Keratinocyte (primary cell): Measurements from ENCODE around the gene ATAD3A. TPM values are rescaled to one million over a fixed set of nuclear protein-coding genes. Genes with fewer than 3 reads are reported as not detected.
"Not testable (repeated sequence)": the region's sequence is repeated elsewhere in the genome, so short reads cannot be mapped to it uniquely, and the experiment has no call there.

Experiments used
- DNase-seq: peaks from one replicate; pipeline ENCODE4 v3.0.0-alpha.2; 2011; ENCODE audit warnings: low read depth, missing footprints, low spot score
- FAIRE-seq: peaks from 2 replicates; lab custom pipeline; 2011; peaks lifted over from hg19 to GRCh38; lab: Jason Lieb, UNC
- H2AFZ ChIP-seq: 2 replicates; pipeline ENCODE4 v1.6.0; 2012; ENCODE audit warnings: low read length, control low read depth, inconsistent platforms; ENCODE audit not compliant: control insufficient read depth
- H3K27ac ChIP-seq: 2 replicates; pipeline ENCODE4 v1.5.1; 2011; ENCODE audit warnings: low read length; ENCODE audit not compliant: control insufficient read depth, insufficient read depth
- H3K27me3 ChIP-seq: 3 replicates; pipeline ENCODE4 v1.6.0; 2011; ENCODE audit warnings: low read length; ENCODE audit not compliant: control insufficient read depth, insufficient read depth; ENCODE audit errors: extremely low read depth
- H3K36me3 ChIP-seq, 2 experiments: 2 replicates in 1 of 2; 3 replicates in 1 of 2; pipeline ENCODE4 v1.5.1; 2011; ENCODE audit warnings: low read length in 2 of 2, mild to moderate bottlenecking in 1 of 2; ENCODE audit not compliant: control insufficient read depth in 2 of 2, insufficient read depth in 2 of 2; ENCODE audit errors: extremely low read depth in 1 of 2
- H3K4me1 ChIP-seq: 3 replicates; pipeline ENCODE4 v1.5.1; 2011; ENCODE audit warnings: low read length; ENCODE audit not compliant: control insufficient read depth, insufficient read depth; ENCODE audit errors: extremely low read depth
- H3K4me2 ChIP-seq: 3 replicates; pipeline ENCODE4 v1.6.0; 2011; ENCODE audit warnings: low read depth, low read length; ENCODE audit not compliant: control insufficient read depth, insufficient read depth; ENCODE audit errors: extremely low read depth
- H3K4me3 ChIP-seq, 3 experiments: fragments of 200-600 bp in 1 of 3; sonication (generic) in 1 of 3; 2 replicates in 2 of 3; 3 replicates in 1 of 3; pipeline ENCODE4 v1.5.1; 2011 to 2016; ENCODE audit warnings: low read length in 3 of 3, mild to moderate bottlenecking in 3 of 3, control low read depth in 2 of 3, inconsistent platforms in 1 of 3, low read depth in 1 of 3, mixed read lengths in 1 of 3, mixed run types in 1 of 3, moderate library complexity in 1 of 3; ENCODE audit not compliant: control insufficient read depth in 2 of 3, insufficient read depth in 2 of 3; ENCODE audit errors: extremely low read depth in 1 of 3
- H3K79me2 ChIP-seq: 2 replicates; pipeline ENCODE4 v1.6.0; 2012; ENCODE audit warnings: low read length; ENCODE audit not compliant: control insufficient read depth, insufficient read depth
- H3K9ac ChIP-seq: 3 replicates; pipeline ENCODE4 v1.6.0; 2011; ENCODE audit warnings: low read length; ENCODE audit not compliant: control insufficient read depth, insufficient read depth; ENCODE audit errors: extremely low read depth
- H3K9me1 ChIP-seq: 3 replicates; pipeline ENCODE4 v1.6.0; 2011; ENCODE audit warnings: low read length; ENCODE audit not compliant: control insufficient read depth, insufficient read depth; ENCODE audit errors: extremely low read depth
- H3K9me3 ChIP-seq: 2 replicates; pipeline ENCODE4 v1.5.1; 2012; ENCODE audit warnings: low read depth, low read length; ENCODE audit not compliant: control insufficient read depth
- H4K20me1 ChIP-seq: 3 replicates; pipeline ENCODE4 v1.6.0; 2011; ENCODE audit warnings: low read length; ENCODE audit not compliant: control insufficient read depth, insufficient read depth; ENCODE audit errors: extremely low read depth
- CTCF ChIP-seq, 3 experiments: IDR thresholded peaks in 1 of 3; conservative IDR thresholded peaks in 1 of 3; optimal IDR thresholded peaks in 1 of 3; 2 replicates in 2 of 3; 3 replicates in 1 of 3; pipeline versions ENCODE3 to v1.5.1; 2011; ENCODE audit warnings: low read length in 3 of 3, mild to moderate bottlenecking in 3 of 3, moderate library complexity in 2 of 3, control low read depth in 1 of 3, inconsistent platforms in 1 of 3; ENCODE audit not compliant: insufficient read depth in 2 of 3; ENCODE audit errors: extremely low read depth in 1 of 3
- EZH2 ChIP-seq: IDR thresholded peaks from one replicate; pipeline ENCODE4 v1.6.1; 2012; ENCODE audit warnings: inconsistent platforms, mild to moderate bottlenecking, low read length, moderate library complexity
- dilution Hi-C: fragments of 300-500 bp; cut with MboI; formaldehyde crosslinking; loops from one replicate; pipeline ENCODE4 v1.7.0; 2020; ENCODE audit warnings: low sequenced_read_pairs; ENCODE audit not compliant: extremely low pct_ligation_motif_present
- polyA plus RNA-seq, 5 experiments: library from polyadenylated mRNA; depleted of rRNA in 3 of 5; stranded (reverse) in 3 of 5; stranded (forward) in 1 of 5; unstranded in 1 of 5; fragments of >200 nt; gene quantifications; 1 replicate in 1 of 5; 2 replicates in 3 of 5; 3 replicates in 1 of 5; pipeline versions ENCODE4 v1.2.1 to v1.2.3, GENCODE V29; 2011 to 2012; ENCODE audit warnings: missing spikeins in 2 of 5, low read depth in 1 of 5, low replicate concordance in 1 of 5

The ATAD3A gene
- polyA plus RNA-seq, 1 donor (not counting 4 experiments of a cell fraction or from before 2014, with no cell fraction given) = 19.9 TPM

GRCh38 chr1:1557688-1558087 lies 45.7 kb downstream of the ATAD3A start:
- H3K27me3 ChIP-seq, FAIRE-seq, H4K20me1 ChIP-seq, H3K4me1 ChIP-seq, H2AFZ ChIP-seq, H3K9me1 ChIP-seq, H3K9me3 ChIP-seq, H3K27ac ChIP-seq, dilution Hi-C loops, H3K9ac ChIP-seq, DNase-seq, H3K4me3 ChIP-seq, H3K4me2 ChIP-seq: not testable (repeated sequence)
- Histone ChIP-seq H3K79me2 (peaks cover 49% of the 10 kb centered on the region), H3K36me3 (peaks cover 11 to 16% of the 10 kb centered on the region in 2 experiments)

- no peak overlapping the region for H3K27ac ChIP-seq
- peaks cover 9% of the 10 kb centered on the region for H3K4me1 ChIP-seq
- FAIRE-seq (no peak), DNase-seq (no peak)
- peaks cover 18 to 19% of the 10 kb centered on the region in 2 experiments for H3K36me3 ChIP-seq
- no peak overlapping the region for H3K4me3 ChIP-seq
- H3K79me2 ChIP-seq = peaks cover 56% of the 10 kb centered on the region
- no peak overlapping the region for H3K4me2 ChIP-seq
- H3K9ac ChIP-seq = no peak overlapping the region
- TF ChIP-seq EZH2 (no peak), CTCF (optimal IDR thresholded peaks at IDR 0.05 in 1 of 3, IDR thresholded peaks at IDR 0.05 in 1 of 3, conservative IDR thresholded peaks at IDR 0.05 in 1 of 3; ENCODE audit: extremely low read depth in 1 of 3, insufficient read depth in 2 of 3, low read length in 3 of 3) (no peak)
- H4K20me1 ChIP-seq = peaks cover 12% of the 10 kb centered on the region
- dilution Hi-C loops = no loop called here
- no peak overlapping the region for H2AFZ ChIP-seq
- no peaks in the 10 kb centered on the region for H3K27me3 ChIP-seq
- peaks cover 2% of the 10 kb centered on the region for H3K9me1 ChIP-seq
- no peaks in the 10 kb centered on the region for H3K9me3 ChIP-seq
Measured at GRCh38 chr1:1558591-1558990, 46.6 kb downstream of the ATAD3A start.

- H3K4me1 ChIP-seq = peaks cover 9% of the 10 kb centered on the region
- H4K20me1 ChIP-seq = peaks cover 12% of the 10 kb centered on the region
Measured at GRCh38 chr1:1559066-1559465, 47.1 kb downstream of the ATAD3A start.

More at GRCh38 chr1:1559066-1559465, 47.1 kb downstream of the ATAD3A start:
- H3K9me3 ChIP-seq = no peaks in the 10 kb centered on the region
- TF ChIP-seq EZH2 (no peak), CTCF (optimal IDR thresholded peaks at IDR 0.05 in 1 of 3, IDR thresholded peaks at IDR 0.05 in 1 of 3, conservative IDR thresholded peaks at IDR 0.05 in 1 of 3; ENCODE audit: extremely low read depth in 1 of 3, insufficient read depth in 2 of 3, low read length in 3 of 3) (no peak)
- peaks cover 56% of the 10 kb centered on the region for H3K79me2 ChIP-seq
- DNase-seq = no peak
- no peak overlapping the region for H3K4me3 ChIP-seq
- no peak for FAIRE-seq
- H2AFZ ChIP-seq = no peak overlapping the region
- no peaks in the 10 kb centered on the region for H3K27me3 ChIP-seq
- H3K27ac ChIP-seq = no peak overlapping the region
- peaks cover 18 to 22% of the 10 kb centered on the region in 2 experiments for H3K36me3 ChIP-seq
- no peak overlapping the region for H3K4me2 ChIP-seq
- no peak overlapping the region for H3K9ac ChIP-seq
- dilution Hi-C loops = no loop called here
- peaks cover 2% of the 10 kb centered on the region for H3K9me1 ChIP-seq
